DOHH2 (cell line): Measurements from ENCODE around the gene STARD13.

Experiments
- EZH2phosphoT487 ChIP-seq: fragments of 200-600 bp; sonication (generic); IDR thresholded peaks from 2 replicates; pipeline ENCODE4 v1.6.1; 2017; ENCODE audit warnings: borderline replicate concordance, mild to moderate bottlenecking, antibody characterized with exemption, low read length, moderate library complexity, mixed read lengths
- TF ChIP-seq, protein P1 (sequence below): fragments of 200-600 bp; sonication (generic); IDR thresholded peaks from one replicate; pipeline ENCODE4 v1.5.1; 2014; ENCODE audit warnings: antibody characterized with exemption, mild to moderate bottlenecking, low read depth, low read length; ENCODE audit not compliant: poor library complexity, severe bottlenecking

DNA sequence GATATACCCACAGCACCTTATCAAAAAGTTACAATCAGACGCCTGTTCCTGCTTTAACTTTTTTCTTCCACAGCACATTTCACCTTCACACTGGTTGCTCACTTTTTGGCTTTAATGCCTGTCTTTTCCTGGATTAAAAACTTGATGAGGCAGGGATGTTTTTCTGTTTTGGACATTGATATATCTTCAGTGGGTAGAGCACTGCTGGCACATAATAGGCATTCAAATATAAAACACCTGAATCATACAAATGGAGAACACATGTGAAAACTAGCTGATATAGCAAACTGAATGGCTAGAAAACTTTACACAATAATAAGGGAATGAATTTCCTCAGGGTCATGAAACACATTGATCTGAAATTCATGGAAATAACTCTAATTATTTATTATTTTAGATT lies 65.6 kb downstream of the STARD13 start:
- TF ChIP-seq, protein P1, sequence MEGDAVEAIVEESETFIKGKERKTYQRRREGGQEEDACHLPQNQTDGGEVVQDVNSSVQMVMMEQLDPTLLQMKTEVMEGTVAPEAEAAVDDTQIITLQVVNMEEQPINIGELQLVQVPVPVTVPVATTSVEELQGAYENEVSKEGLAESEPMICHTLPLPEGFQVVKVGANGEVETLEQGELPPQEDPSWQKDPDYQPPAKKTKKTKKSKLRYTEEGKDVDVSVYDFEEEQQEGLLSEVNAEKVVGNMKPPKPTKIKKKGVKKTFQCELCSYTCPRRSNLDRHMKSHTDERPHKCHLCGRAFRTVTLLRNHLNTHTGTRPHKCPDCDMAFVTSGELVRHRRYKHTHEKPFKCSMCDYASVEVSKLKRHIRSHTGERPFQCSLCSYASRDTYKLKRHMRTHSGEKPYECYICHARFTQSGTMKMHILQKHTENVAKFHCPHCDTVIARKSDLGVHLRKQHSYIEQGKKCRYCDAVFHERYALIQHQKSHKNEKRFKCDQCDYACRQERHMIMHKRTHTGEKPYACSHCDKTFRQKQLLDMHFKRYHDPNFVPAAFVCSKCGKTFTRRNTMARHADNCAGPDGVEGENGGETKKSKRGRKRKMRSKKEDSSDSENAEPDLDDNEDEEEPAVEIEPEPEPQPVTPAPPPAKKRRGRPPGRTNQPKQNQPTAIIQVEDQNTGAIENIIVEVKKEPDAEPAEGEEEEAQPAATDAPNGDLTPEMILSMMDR = no peak
- no peak for TF ChIP-seq EZH2phosphoT487
